OCI-LY7 (cell line): Measurements from ENCODE around the gene SRGAP3.

Experiments
- EZH2phosphoT487 ChIP-seq: fragments of 200-600 bp; sonication (generic); IDR thresholded peaks from 2 replicates; pipeline ENCODE4 v1.6.1; 2018; ENCODE audit warnings: low read depth, borderline replicate concordance, mild to moderate bottlenecking, mixed run types, antibody characterized with exemption, low read length, moderate library complexity, mixed read lengths
- TF ChIP-seq, protein P1 (sequence below): fragments of 200-600 bp; sonication (generic); conservative IDR thresholded peaks from 2 replicates; pipeline ENCODE4 v1.5.1; 2014; ENCODE audit warnings: mild to moderate bottlenecking, antibody characterized with exemption, low read length, moderate library complexity, mixed read lengths

DNA sequence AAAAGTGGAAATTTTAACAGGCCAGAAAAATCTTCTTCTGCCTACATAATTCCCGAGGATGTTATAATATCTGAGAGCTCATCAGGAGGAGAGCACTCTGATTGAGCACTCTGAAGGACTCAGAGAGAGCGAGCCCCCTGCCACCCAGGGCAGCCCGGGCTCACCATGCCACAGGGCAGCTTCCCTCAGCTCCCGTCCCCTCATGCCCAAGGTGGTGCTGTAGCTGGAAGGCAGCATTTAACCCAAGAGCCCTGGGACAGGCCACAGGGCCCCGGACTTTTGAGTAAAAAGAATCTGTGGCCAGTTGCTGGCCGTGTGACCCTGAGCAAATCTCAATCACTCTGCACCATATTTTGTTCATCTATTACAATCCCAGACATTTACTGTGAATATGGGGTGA, 262.7 kb downstream of the SRGAP3 start:
- TF ChIP-seq, protein P1, sequence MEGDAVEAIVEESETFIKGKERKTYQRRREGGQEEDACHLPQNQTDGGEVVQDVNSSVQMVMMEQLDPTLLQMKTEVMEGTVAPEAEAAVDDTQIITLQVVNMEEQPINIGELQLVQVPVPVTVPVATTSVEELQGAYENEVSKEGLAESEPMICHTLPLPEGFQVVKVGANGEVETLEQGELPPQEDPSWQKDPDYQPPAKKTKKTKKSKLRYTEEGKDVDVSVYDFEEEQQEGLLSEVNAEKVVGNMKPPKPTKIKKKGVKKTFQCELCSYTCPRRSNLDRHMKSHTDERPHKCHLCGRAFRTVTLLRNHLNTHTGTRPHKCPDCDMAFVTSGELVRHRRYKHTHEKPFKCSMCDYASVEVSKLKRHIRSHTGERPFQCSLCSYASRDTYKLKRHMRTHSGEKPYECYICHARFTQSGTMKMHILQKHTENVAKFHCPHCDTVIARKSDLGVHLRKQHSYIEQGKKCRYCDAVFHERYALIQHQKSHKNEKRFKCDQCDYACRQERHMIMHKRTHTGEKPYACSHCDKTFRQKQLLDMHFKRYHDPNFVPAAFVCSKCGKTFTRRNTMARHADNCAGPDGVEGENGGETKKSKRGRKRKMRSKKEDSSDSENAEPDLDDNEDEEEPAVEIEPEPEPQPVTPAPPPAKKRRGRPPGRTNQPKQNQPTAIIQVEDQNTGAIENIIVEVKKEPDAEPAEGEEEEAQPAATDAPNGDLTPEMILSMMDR = no peak
- TF ChIP-seq EZH2phosphoT487 = no peak
